NCI-H2081 (cell line): ENCODE results near the gene SEC24C.
"Not testable (repeated sequence)": the region's sequence is repeated elsewhere in the genome, so short reads cannot be mapped to it uniquely, and the experiment has no call there.

Experiments used
- DNase-seq, 2 experiments: peaks; one replicate each; lab custom pipeline; 2025; lab: John Stamatoyannopoulos, UW

SEC24C gene

GRCh38 chr10:73791871-73792400, 47.8 kb downstream of the SEC24C start:
- no peak for DNase-seq

- no peak for DNase-seq
Measured at GRCh38 chr10:73793456-73793855, 49.3 kb downstream of the SEC24C start.

GRCh38 chr10:73795491-73795890, 51.3 kb downstream of the SEC24C start:
- DNase-seq = not testable (repeated sequence)

GRCh38 chr10:73796035-73796434, 51.9 kb downstream of the SEC24C start:
- DNase-seq = not testable (repeated sequence)

GRCh38 chr10:73796766-73797165, 52.6 kb downstream of the SEC24C start:
- DNase-seq = no peak

- no peak for DNase-seq
Measured at GRCh38 chr10:73797324-73798025, 53.3 kb downstream of the SEC24C start.

- no peak for DNase-seq
Measured at GRCh38 chr10:73798087-73798486, 53.9 kb downstream of the SEC24C start.

GRCh38 chr10:73798927-73799560, 54.9 kb downstream of the SEC24C start:
- DNase-seq = no peak

GRCh38 chr10:73799899-73800559, 55.9 kb downstream of the SEC24C start:
- no peak for DNase-seq

- no peak for DNase-seq
Measured at GRCh38 chr10:73800560-73801252, 56.5 kb downstream of the SEC24C start.

GRCh38 chr10:73801253-73801590, 57.0 kb downstream of the SEC24C start:
- DNase-seq = no peak

- no peak for DNase-seq
Measured at GRCh38 chr10:73802276-73802991, 58.3 kb downstream of the SEC24C start.

- no peak for DNase-seq
Measured at GRCh38 chr10:73803680-73804286, 59.6 kb downstream of the SEC24C start.

GRCh38 chr10:73806176-73806950, 62.2 kb downstream of the SEC24C start:
- DNase-seq = no peak

GRCh38 chr10:73807471-73807870, 63.3 kb downstream of the SEC24C start:
- DNase-seq = no peak

GRCh38 chr10:73808021-73808815, 64.0 kb downstream of the SEC24C start:
- DNase-seq = no peak

GRCh38 chr10:73809061-73809818, 65.1 kb downstream of the SEC24C start:
- no peak for DNase-seq

- DNase-seq = no peak
Measured at GRCh38 chr10:73810358-73810734, 66.2 kb downstream of the SEC24C start.
